NCI-H2196 (cell line): Measurements from ENCODE around the gene ARID3A.
A peak's percentile ranks its signal among the peaks of the same experiment; 100 is the strongest.

Experiments used
- DNase-seq: peaks from one replicate; lab custom pipeline; 2025; ENCODE audit not compliant: unreplicated experiment; lab: John Stamatoyannopoulos, UW

ARID3A gene

DNA sequence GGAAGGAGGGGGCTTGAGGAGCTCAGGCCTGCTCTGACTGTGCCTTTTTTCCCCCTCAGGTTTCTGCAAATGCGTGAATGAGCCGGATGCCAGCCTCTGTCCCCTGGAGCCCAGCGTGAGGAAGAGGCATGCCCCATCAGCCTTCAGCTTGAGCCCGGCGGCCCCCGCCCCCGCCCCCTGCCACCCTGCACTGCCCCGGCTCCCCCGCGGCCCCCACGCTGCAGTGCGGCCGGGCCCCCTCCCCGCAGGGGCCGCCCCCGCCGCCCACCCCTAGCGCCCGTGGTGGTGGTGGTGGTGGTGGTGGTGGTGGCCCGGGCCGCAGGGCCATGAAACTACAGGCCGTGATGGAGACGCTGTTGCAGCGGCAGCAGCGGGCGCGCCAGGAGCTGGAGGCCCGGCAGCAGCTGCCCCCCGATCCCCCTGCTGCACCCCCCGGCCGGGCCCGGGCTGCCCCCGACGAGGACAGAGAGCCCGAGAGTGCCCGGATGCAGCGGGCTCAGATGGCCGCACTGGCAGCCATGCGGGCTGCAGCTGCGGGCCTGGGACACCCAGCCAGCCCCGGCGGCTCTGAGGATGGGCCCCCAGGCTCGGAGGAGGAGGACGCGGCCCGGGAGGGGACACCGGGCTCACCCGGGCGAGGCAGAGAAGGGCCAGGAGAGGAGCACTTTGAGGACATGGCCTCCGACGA lies 3.5 kb downstream of the ARID3A start:
- DNase-seq: no peak

DNA sequence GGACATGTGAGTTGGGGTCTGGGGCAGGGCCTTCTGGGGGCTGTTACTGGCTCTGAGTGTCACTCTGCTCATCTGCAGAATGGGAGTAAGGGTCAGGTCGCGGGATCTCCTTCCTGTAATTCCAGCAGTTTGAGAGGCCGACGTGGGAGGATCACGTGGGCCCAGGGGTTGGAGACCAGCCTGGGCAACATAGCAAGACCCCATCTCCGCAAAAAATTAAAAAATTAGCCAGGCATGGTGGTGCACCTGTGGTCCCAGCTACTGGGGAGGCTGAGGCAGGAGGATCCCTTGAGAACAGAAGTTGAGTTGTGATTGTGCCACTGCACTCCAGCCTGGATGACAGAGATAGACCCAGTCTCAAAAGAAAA lies 4.0 kb downstream of the ARID3A start:
- no peak for DNase-seq

DNA sequence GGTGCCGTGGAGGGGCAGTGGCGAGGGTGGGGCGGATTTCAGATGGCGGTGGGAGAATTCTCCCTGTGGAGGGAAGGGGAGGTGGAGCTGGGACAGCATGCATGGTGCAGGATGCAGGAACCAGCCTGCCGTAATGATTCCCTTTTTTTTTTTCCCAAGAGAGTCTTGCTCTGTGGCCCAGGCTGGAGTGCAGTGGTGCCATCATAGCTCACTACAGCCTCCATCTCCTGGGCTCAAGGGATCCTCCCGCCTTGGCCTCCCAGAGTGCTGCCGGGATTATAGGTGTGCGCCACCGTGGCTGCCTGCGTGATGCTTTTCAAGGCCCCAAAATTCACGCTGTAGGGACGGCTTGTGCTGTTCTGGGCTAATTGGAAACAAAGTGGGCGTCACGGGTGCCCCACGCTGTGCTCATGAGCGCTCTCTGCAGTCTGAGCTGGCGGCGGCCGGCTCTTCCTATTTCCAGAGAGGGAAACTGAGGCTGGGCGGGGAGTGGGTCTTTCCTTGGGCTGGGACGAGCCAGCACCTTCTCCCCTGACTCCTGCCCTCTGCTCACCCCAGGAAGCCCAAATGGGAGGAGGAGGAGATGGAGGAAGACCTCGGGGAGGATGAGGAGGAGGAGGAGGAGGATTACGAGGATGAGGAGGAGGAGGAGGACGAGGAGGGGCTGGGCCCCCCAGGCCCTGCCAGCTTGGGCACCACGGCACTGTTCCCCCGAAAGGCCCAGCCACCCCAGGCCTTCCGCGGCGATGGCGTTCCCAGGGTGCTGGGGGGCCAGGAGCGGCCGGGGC lies 6.2 kb downstream of the ARID3A start:
- no peak for DNase-seq

DNA sequence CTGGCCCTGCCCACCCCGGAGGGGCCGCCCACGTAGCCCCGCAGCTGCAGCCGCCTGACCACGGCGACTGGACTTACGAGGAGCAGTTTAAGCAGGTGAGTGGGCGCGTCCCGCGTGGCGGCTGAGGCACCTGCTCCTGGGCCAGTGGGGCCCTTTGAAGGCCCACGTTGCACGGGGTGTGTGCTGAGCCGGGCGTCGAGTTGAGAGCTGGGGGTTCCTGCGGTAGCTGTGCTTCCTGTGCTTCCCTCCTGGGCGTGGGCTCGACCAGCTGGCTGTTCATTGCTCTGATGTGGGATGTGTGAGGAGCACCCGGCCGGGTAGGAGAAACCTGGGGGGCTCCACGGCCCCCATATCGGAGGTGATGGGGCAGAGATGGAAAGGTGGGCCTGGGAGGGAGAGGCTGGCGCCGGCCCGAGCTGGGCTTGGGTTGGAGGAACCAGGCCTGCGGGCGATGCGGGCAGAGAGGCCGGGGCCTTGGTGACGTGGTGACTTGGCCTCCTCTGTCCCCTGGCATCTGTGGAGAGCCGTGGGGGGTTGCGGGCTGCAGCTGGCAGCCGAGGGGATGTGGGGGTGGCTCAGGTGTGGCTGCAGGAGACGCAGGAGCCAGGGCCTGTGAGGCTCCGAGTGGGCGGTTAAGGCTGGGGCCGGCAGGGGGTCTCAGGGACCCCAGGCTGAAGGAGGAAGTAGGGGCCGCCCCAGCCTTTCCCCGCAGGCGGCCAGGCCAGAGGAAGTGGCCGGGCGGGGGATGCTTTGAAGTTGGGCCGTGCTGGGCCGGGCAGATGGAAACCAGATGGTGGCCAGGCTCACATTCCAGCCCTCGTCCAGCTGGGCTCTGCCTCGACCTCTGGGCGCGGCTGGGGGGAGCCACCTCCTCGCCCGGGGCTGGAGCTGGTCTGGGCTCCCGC lies 7.1 kb downstream of the ARID3A start:
- no peak for DNase-seq

DNA sequence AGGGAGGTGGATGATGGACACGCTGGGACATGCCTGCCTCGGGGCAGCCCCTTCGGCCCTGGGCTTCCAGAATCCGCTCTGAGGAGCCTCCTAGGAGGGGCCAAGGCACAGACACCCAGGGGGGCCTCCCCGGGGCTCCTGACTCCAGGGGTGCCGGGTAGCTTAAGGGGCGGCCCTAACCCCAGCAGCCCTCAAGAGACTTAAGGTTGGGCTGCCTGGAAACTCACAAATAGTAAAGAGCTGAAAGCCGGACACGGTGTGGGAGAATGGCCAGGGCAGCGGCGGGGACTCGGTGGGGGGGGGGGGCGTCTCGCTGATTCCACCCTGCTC lies 7.7 kb downstream of the ARID3A start:
- DNase-seq: no peak

DNA sequence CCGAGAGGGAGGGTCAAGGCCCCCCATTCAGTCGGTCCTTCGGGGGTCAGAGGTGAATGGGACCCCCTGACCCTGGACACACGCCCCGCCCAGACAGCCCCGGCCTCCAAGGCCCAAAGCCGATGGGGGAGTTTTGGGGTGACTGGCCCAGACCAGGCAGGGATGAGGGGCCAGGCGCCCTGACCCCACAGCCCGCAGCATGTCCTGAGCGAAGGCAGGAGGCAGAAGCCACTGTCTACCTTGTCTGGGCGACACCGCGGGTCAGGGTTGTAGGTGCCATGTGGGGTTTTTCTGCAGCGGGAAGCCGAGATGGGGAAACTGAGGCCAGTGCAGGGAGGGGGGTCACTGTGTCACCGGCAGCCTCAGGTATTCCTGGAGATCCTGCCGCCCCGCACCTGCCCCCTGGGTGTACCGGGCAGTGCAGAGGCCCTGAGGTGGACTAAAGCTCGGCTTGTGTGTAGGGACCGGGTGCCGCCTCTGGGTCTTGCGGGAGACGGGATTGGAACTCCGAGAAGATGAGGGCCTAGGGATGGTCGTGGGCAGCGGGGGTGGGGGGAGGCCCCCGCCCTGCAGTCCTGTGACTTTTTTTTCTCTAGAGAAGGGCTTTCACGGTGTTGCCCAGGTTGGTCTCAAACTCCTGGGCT lies 8.5 kb downstream of the ARID3A start:
- DNase-seq: no peak

DNA sequence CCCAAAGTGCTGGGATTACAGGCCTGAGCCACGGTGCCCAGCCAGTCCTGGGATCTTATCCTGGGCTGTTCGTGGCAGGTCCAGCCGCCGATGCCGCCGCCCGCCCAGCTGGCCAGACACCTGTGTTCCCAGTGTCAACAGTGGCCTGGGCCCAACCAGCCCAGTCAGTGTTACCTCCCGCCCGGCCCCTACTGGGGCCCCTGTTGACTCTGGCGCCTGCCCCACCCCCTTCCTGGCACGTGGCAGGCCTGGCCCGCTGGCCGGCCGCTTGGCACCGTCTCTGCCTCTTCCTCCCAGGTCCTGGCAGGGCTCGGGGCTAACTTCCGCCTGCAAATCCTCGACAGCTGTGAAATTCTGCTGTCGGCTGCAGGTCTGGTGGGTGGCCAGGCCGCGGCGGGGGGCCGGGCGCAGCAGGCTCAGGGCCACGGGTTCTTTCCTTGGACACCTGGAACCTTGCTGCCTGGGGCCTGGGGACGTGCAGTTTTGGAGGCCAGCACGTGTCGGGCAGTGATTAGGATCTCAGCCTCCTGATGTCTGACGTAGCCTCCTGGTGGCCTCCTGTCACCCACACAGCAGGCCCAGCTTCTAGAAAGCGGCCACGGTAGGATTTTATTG lies 9.1 kb downstream of the ARID3A start:
- DNase-seq: peak; percentile 94

DNA sequence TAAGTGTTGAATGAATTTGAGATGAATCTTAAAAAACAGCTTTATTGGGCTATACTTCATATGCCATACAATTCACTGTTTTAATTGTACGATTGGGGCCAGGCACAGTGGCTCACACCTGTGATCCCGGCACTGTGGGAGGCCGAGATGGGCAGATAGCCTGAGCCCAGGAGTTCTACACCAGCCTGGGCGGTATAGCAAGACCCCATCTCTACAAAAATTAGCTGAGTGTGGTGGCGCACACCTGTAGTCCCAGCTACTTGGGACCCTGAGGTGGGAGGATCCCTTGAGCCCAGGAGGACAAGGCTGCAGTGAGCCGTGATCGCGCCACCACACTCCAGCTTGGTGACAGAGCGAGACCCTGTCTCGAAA lies 10.3 kb downstream of the ARID3A start:
- DNase-seq: no peak

DNA sequence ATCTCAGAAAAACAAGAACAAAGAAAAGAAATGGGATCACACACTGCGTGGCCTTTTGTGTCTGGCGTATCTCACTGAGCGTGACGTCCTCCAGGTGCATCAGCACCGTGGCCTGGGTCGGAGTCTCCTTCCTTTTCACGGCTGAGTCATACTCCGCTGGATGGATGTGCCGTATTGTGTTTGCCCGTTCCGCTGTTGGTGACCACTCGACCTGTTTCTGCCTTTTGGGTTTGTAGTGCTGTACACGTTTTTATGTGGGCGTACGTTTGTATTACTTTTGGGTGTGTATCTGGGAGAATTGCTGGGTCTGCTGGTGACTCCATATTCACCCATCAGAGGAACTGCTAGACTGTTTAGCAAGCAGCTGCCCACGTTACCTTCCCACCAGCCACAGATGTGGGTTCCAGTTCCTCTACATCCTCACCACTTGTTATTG lies 11.4 kb downstream of the ARID3A start:
- DNase-seq: no peak

DNA sequence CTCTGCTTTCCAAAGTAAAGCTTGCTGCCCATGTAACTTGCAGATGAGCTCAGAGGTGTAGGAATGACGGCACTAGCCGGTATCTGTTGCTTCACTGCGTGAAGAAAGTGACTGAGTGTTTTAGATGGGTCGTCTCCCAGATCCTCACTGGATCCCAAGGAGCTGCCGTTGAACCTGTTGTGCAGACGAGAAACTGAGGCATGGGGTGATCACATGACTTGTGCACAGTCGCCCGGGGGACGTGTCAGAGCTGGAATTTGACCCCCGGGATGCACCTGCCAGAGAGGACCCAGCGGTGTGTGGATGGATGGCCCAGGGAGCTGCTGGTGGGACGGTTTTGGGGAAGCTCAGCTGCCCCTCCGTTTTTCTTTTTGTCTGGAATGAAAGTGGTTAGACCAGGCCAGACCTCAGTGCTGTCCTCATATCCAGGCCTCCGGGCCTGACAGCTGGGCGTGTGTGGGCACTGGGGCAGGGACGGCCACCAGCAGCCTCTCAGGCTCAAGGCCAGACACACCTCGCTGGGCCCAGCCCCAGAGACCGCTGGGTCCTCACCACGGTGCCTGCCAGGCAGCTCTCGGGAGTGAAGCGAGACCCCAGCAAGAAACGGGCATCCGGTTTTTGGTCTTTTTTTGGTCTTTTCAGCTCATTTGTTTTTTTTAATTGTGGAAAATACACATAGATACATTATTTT lies 12.5 kb downstream of the ARID3A start:
- no peak for DNase-seq

DNA sequence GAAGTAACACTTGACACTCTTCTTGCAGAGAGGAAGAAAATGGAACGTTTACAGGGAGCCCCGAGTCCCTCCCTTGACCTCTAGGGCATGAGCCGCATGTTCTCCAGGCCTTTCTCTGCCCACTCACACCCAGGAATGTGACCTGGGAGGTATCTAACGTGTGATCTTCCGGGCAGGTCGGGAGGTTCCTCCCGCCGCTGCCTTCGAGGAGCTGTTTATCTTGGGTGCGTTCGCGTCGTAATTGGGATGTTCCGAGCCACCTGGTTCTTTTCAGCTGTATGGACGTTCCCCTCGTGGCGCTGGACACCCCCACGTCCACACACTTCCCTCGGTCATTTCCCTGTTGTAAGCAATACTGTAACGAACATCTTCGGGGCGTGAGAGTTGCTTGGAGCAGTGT lies 13.6 kb downstream of the ARID3A start:
- DNase-seq: no peak

DNA sequence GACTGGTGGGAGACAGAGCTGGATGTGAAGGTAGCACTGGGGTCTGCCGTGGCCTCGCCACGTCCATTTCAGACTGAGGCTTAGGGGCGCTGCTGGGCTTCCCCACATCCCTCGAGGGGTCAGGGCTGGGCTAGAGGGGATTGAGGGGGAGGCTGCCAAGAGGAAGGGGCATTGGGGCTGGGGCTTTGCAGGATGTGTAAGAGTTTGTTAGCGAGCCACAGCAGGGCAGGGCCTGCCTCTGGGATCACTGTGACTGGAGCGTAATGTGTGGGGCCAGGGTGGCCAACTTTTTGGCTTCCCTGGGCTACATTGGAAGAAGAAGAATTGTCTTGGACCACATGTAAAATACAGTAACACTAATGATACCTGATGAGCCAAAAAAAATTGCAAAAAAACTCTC lies 14.1 kb downstream of the ARID3A start:
- no peak for DNase-seq

DNA sequence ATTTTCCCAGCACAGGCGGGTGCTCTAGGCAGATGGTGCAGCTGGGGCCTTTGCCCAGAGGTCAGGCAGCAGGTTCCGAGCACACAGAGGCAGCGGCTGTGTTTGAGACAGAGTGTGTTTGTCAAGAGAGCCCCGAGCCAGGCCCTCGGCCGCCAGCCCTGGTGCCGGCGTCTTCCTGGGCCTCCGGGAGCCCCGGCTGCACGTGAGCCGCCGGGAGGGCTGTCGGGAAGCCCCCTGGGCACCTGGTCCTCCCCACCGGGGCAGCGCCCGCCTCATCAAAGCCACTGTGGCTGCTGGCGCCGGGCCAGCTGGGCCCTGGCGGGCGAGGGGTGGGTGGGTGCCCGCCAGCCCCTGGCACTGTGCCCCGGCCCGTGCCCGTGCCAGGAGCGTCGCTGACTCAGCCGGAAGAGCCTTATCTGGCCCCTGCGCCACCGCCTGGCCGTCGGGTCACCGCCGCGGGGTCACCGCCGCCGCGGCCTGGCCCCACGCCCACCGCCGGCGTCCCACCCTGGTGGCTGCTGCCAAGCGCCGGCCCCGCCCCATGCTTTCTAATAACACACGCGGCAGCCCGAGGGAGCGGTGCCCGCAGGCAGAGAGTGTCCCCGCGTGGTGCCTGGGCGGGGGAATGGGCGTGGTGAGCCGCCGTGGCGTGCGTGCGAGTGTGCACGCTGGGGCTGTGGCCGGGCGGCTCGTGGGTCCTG lies 14.9 kb downstream of the ARID3A start:
- DNase-seq: peak; percentile 88

DNA sequence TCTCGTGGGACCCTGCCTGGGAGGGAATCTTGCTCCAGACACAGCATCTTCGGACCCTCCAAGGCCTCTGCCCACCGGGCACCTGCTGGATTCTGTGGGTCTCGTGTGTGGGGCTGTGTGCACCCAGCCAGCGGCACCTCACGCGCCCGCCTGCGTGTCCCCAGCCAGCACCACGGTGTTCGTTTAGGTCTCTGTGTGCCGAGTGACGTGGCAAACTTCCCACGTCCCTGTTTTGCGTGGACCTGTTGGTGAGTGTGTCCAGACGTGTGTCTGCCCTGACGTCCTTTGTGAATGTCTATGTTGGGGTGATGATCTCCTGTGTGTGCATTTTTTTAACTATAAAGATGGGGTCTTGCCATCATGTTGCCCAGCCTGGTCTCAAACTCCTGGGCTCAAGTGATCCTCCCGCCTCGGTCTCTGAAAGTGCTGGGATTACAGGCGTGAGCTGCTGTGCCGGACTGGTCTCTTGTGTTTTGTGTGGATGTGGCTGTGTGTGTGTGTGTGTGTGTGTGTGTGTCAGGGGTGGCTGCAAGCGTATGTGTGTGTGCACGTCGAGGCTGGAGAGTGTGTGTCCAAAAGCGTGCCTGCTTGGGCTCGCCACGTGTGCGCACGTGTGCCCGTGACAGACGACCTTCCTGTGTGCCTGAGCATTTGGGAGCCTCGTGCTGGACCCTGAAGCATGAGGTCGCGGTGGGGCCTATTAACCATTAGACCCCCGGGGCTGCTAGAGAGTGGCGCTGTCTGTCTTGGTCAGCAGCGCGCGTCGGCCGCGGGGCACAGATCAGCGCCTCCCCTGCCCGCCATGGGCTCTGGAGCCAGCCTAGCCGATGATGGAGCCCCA lies 15.7 kb downstream of the ARID3A start:
- no peak for DNase-seq

DNA sequence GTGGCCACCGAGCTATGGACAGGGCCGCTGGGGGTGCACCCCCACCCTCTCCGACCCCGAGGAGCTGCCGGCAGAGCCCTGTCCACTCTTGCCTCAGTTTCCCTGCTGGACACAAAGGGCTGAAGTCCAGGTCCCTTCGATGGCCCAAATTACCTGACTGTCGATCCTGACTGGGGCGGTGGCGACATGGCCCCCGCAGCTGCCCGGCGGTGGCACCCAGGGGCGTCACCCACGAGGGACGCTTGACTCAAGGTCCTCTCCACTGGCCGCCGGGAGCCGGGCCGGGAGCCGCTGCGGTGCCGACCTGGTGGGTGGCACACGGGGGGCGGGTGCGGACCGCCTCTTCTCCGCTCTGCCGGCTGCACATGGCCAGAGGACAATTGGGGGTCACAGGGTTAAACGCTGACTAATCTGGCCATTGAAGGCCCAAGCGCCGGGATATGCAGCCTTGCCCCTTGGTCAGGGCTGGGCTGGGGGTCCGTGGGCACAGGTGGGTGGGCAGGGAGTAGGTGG lies 16.4 kb downstream of the ARID3A start:
- no peak for DNase-seq

DNA sequence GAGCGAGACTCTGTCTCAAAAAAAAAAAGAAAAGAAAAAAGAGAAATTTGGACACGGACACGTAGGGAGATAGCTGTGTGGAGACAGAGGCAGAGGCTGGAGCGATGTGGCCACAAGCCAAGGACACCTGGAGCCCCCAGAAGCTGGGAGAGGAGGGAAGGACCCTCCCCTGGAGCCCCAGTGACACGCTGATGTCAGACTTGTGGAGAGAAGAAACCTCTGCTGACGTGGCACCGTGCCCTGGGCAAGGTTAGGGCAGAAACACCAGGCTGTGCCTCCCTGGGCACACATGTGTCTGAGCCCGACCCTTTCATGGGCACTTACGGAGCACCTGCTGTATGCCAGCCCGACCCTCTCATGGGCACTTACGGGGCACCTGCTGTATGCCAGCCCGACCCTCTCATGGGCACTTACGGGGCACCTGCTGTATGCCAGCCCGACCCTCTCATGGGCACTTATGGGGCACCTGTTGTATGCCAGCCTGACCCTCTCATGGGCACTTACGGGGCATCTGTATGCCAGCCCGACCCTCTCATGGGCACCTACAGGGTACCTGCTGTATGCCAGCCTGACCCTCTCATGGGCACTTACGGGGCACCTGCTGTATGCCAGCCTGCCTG lies 17.8 kb downstream of the ARID3A start:
- no peak for DNase-seq

DNA sequence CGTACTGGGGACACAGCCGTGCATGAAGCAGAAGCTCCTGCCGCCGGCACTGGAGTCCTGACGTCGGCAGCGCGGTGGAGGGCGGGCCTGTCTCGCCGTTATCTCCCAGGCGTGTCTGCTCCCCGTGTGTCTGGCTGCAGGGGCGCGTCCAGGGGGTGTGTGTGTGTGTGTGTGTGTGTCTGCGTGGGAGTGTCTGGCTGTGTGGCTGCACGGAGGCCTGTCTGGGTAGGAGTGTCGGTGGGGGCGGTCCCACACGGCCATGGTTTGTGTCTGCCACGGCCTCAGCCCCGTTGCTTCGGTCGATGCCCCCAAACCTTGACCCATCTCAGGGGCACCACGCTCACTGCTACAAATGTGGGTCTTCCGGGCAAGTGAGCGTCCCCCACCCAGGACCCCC lies 18.3 kb downstream of the ARID3A start:
- no peak for DNase-seq

DNA sequence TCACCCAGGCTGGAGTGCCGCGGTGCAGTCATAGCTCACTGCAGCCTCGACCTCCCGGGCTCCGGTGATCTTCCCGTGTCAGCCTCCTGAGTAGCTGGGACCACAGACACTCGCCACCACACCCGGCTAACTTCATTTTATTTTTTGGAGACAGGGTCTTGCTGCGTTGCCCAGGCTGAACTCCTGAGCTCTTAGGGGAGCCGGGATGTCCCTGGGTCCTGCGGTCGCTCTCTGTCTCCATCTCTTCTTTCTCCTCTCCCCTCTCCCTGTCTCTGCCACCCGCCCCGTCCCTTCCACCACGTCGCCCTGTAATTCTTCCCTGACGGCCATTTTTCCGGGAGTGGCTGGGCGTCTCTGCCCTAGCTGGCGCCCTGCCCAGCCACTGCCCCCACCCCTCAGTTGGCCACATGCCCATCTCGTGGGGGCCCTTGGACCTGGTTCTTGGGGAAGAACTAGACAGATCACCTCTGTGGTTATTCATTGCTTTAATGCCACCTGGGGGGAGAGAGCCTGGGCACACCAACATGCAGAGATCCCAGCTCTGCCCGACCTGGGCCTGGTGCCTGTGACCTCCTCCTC lies 18.9 kb downstream of the ARID3A start:
- no peak for DNase-seq
